ENCODE results near the gene CTTNBP2NL.
"Not testable (repeated sequence)": the region's sequence is repeated elsewhere in the genome, so short reads cannot be mapped to it uniquely, and the experiment has no call there.

The CTTNBP2NL gene

GRCh38 chr1:112431038-112431437, 35.0 kb downstream of the CTTNBP2NL start:
- H3K4me1 ChIP-seq (ENCODE audit: control insufficient read depth, insufficient read depth, low read length), result no peaks in the 10 kb centered on the region
- H3K36me3 ChIP-seq (ENCODE audit: control insufficient read depth, insufficient read depth, low read length), result peaks cover 3% of the 10 kb centered on the region; the same call in 1 of the 2 replicates
- no peak overlapping the region for H3K9ac ChIP-seq (ENCODE audit: low read depth, low read length)
- H3K27me3 ChIP-seq (ENCODE audit: control insufficient read depth, insufficient read depth, low read length), result no peaks in the 10 kb centered on the region
- no peak overlapping the region for H3K27ac ChIP-seq (ENCODE audit: low read depth, low read length)
- H3K4me3 ChIP-seq (ENCODE audit: low read depth, low read length), result no peak overlapping the region
- no peaks in the 10 kb centered on the region for H3K9me3 ChIP-seq (ENCODE audit: control insufficient read depth, insufficient read depth, low read length)

GRCh38 chr1:112435448-112435847, 39.4 kb downstream of the CTTNBP2NL start:
- Histone ChIP-seq H3K27me3 (ENCODE audit: control insufficient read depth, insufficient read depth, low read length) (no peaks in the 10 kb centered on the region), H3K27ac (ENCODE audit: low read depth, low read length) (no peak overlapping the region), H3K9ac (ENCODE audit: low read depth, low read length) (no peak overlapping the region), H3K4me1 (ENCODE audit: control insufficient read depth, insufficient read depth, low read length) (no peaks in the 10 kb centered on the region), H3K36me3 (ENCODE audit: control insufficient read depth, insufficient read depth, low read length) (0 out of 2 replicates have a peak, but pooled peaks cover 7% of the 10 kb centered on the region), H3K4me3 (ENCODE audit: low read depth, low read length) (no peak overlapping the region), H3K9me3 (ENCODE audit: control insufficient read depth, insufficient read depth, low read length) (no peaks in the 10 kb centered on the region)

- no peak overlapping the region for H3K27ac ChIP-seq (ENCODE audit: low read depth, low read length)
- H3K9me3 ChIP-seq (ENCODE audit: control insufficient read depth, insufficient read depth, low read length), result no peaks in the 10 kb centered on the region
- H3K4me3 ChIP-seq (ENCODE audit: low read depth, low read length), result no peak overlapping the region
- H3K4me1 ChIP-seq (ENCODE audit: control insufficient read depth, insufficient read depth, low read length), result no peaks in the 10 kb centered on the region
- 0 out of 2 replicates have a peak, but pooled peaks cover 7% of the 10 kb centered on the region for H3K36me3 ChIP-seq (ENCODE audit: control insufficient read depth, insufficient read depth, low read length)
- no peaks in the 10 kb centered on the region for H3K27me3 ChIP-seq (ENCODE audit: control insufficient read depth, insufficient read depth, low read length)
- H3K9ac ChIP-seq (ENCODE audit: low read depth, low read length), result no peak overlapping the region
Measured at GRCh38 chr1:112436384-112437156, 40.6 kb downstream of the CTTNBP2NL start.

DNA sequence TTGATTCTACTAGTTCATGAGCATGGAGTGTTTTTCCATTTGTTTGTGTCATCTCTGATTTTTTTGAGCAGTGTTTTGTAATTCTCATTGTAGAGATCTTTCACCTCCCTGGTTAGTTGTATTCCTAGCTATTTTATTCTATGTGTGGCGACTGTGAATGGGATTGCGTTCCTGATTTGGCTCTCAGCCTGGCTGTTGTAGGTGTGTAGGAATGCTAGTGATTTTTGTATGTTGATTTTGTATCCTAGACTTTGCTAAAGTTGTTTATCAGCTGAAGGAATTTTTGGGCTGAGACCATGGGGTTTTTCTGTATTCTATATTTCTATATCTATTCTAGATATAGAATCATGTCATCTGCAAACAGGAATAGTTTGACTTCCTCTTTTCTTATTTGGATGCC, 42.1 kb downstream of the CTTNBP2NL start:
- not testable (repeated sequence) for H3K4me1 ChIP-seq (ENCODE audit: control insufficient read depth, insufficient read depth, low read length); H3K27ac ChIP-seq (ENCODE audit: low read depth, low read length); H3K9me3 ChIP-seq (ENCODE audit: control insufficient read depth, insufficient read depth, low read length); H3K4me3 ChIP-seq (ENCODE audit: low read depth, low read length); H3K27me3 ChIP-seq (ENCODE audit: control insufficient read depth, insufficient read depth, low read length); H3K9ac ChIP-seq (ENCODE audit: low read depth, low read length); H3K36me3 ChIP-seq (ENCODE audit: control insufficient read depth, insufficient read depth, low read length)

- no peak overlapping the region for H3K27ac ChIP-seq (ENCODE audit: low read depth, low read length)
- no peaks in the 10 kb centered on the region for H3K9me3 ChIP-seq (ENCODE audit: control insufficient read depth, insufficient read depth, low read length)
- H3K9ac ChIP-seq (ENCODE audit: low read depth, low read length), result no peak overlapping the region
- no peaks in the 10 kb centered on the region for H3K4me1 ChIP-seq (ENCODE audit: control insufficient read depth, insufficient read depth, low read length)
- no peak overlapping the region for H3K4me3 ChIP-seq (ENCODE audit: low read depth, low read length)
- H3K36me3 ChIP-seq (ENCODE audit: control insufficient read depth, insufficient read depth, low read length), result 0 out of 2 replicates have a peak, but pooled peaks cover 7% of the 10 kb centered on the region
- H3K27me3 ChIP-seq (ENCODE audit: control insufficient read depth, insufficient read depth, low read length), result no peaks in the 10 kb centered on the region
Measured at GRCh38 chr1:112439592-112439991, 43.6 kb downstream of the CTTNBP2NL start.

DNA sequence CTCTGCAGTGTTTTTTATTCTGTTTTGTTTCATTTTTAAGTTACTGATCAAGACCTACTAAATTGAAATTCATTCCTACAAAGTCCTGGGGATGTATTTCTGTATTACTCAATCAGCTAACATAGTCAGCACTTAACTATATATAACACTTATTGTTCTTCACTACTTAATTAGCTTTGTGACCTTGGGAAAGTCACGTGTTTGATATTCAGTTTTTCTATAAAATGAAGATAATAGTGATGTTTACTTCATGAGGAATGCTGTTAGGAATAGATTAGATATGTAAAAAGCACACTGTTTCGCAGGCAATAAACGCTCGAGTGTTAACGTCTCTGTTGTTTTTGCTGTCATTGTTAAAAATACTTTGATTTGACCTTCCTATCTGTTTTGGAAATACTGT, 44.6 kb downstream of the CTTNBP2NL start:
- H3K4me3 ChIP-seq (ENCODE audit: low read depth, low read length), result no peak overlapping the region
- no peaks in the 10 kb centered on the region for H3K27me3 ChIP-seq (ENCODE audit: control insufficient read depth, insufficient read depth, low read length)
- H3K36me3 ChIP-seq (ENCODE audit: control insufficient read depth, insufficient read depth, low read length), result 0 out of 2 replicates have a peak, but pooled peaks cover 7% of the 10 kb centered on the region
- H3K27ac ChIP-seq (ENCODE audit: low read depth, low read length), result no peak overlapping the region
- no peak overlapping the region for H3K9ac ChIP-seq (ENCODE audit: low read depth, low read length)
- H3K9me3 ChIP-seq (ENCODE audit: control insufficient read depth, insufficient read depth, low read length), result no peaks in the 10 kb centered on the region
- no peaks in the 10 kb centered on the region for H3K4me1 ChIP-seq (ENCODE audit: control insufficient read depth, insufficient read depth, low read length)

- Histone ChIP-seq H3K27ac (ENCODE audit: low read depth, low read length) (no peak overlapping the region), H3K4me3 (ENCODE audit: low read depth, low read length) (no peak overlapping the region), H3K9me3 (ENCODE audit: control insufficient read depth, insufficient read depth, low read length) (no peaks in the 10 kb centered on the region), H3K27me3 (ENCODE audit: control insufficient read depth, insufficient read depth, low read length) (no peaks in the 10 kb centered on the region), H3K4me1 (ENCODE audit: control insufficient read depth, insufficient read depth, low read length) (no peaks in the 10 kb centered on the region), H3K36me3 (ENCODE audit: control insufficient read depth, insufficient read depth, low read length) (peaks cover 12% of the 10 kb centered on the region), H3K9ac (ENCODE audit: low read depth, low read length) (no peak overlapping the region)
Measured at GRCh38 chr1:112444269-112444668, 48.3 kb downstream of the CTTNBP2NL start.

- Histone ChIP-seq H3K9me3 (ENCODE audit: control insufficient read depth, insufficient read depth, low read length) (no peaks in the 10 kb centered on the region), H3K27ac (ENCODE audit: low read depth, low read length) (no peak overlapping the region), H3K4me1 (ENCODE audit: control insufficient read depth, insufficient read depth, low read length) (no peaks in the 10 kb centered on the region), H3K27me3 (ENCODE audit: control insufficient read depth, insufficient read depth, low read length) (no peaks in the 10 kb centered on the region), H3K4me3 (ENCODE audit: low read depth, low read length) (no peak overlapping the region), H3K36me3 (ENCODE audit: control insufficient read depth, insufficient read depth, low read length) (peaks cover 17% of the 10 kb centered on the region), H3K9ac (ENCODE audit: low read depth, low read length) (no peak overlapping the region)
Measured at GRCh38 chr1:112445596-112445995, 49.6 kb downstream of the CTTNBP2NL start.

GRCh38 chr1:112446411-112446810, 50.4 kb downstream of the CTTNBP2NL start:
- no peak overlapping the region for H3K4me3 ChIP-seq (ENCODE audit: low read depth, low read length)
- no peak overlapping the region for H3K9ac ChIP-seq (ENCODE audit: low read depth, low read length)
- H3K27ac ChIP-seq (ENCODE audit: low read depth, low read length), result no peak overlapping the region
- no peaks in the 10 kb centered on the region for H3K27me3 ChIP-seq (ENCODE audit: control insufficient read depth, insufficient read depth, low read length)
- H3K9me3 ChIP-seq (ENCODE audit: control insufficient read depth, insufficient read depth, low read length), result no peaks in the 10 kb centered on the region
- peaks cover 20% of the 10 kb centered on the region for H3K36me3 ChIP-seq (ENCODE audit: control insufficient read depth, insufficient read depth, low read length)
- H3K4me1 ChIP-seq (ENCODE audit: control insufficient read depth, insufficient read depth, low read length), result no peaks in the 10 kb centered on the region

GRCh38 chr1:112448904-112449629, 53.1 kb downstream of the CTTNBP2NL start:
- H3K9ac ChIP-seq (ENCODE audit: low read depth, low read length), result no peak overlapping the region
- H3K4me3 ChIP-seq (ENCODE audit: low read depth, low read length), result no peak overlapping the region
- H3K27me3 ChIP-seq (ENCODE audit: control insufficient read depth, insufficient read depth, low read length), result no peaks in the 10 kb centered on the region
- H3K9me3 ChIP-seq (ENCODE audit: control insufficient read depth, insufficient read depth, low read length), result no peaks in the 10 kb centered on the region
- H3K27ac ChIP-seq (ENCODE audit: low read depth, low read length), result no peak overlapping the region
- no peaks in the 10 kb centered on the region for H3K4me1 ChIP-seq (ENCODE audit: control insufficient read depth, insufficient read depth, low read length)
- H3K36me3 ChIP-seq (ENCODE audit: control insufficient read depth, insufficient read depth, low read length), result peaks cover 24% of the 10 kb centered on the region

- no peaks in the 10 kb centered on the region for H3K27me3 ChIP-seq (ENCODE audit: control insufficient read depth, insufficient read depth, low read length)
- H3K4me1 ChIP-seq (ENCODE audit: control insufficient read depth, insufficient read depth, low read length), result no peaks in the 10 kb centered on the region
- H3K27ac ChIP-seq (ENCODE audit: low read depth, low read length), result no peak overlapping the region
- peaks cover 30% of the 10 kb centered on the region for H3K36me3 ChIP-seq (ENCODE audit: control insufficient read depth, insufficient read depth, low read length)
- no peak overlapping the region for H3K4me3 ChIP-seq (ENCODE audit: low read depth, low read length)
- H3K9me3 ChIP-seq (ENCODE audit: control insufficient read depth, insufficient read depth, low read length), result no peaks in the 10 kb centered on the region
- H3K9ac ChIP-seq (ENCODE audit: low read depth, low read length), result no peak overlapping the region
Measured at GRCh38 chr1:112449630-112449983, 53.6 kb downstream of the CTTNBP2NL start.

Measured in HUES48 (cell line).